Panc1 (cell line): ENCODE data around the gene ROBO4. TPM values are rescaled to one million over a fixed set of nuclear protein-coding genes. Genes with fewer than 3 reads are reported as not detected.

Experiments used
- ATAC-seq: fragments of 200-7000 bp; cut with Tn5 transposase; 2 replicates; pipeline ENCODE4 v1.9.1; 2020; ENCODE audit warnings: mild to moderate bottlenecking, moderate library complexity
- BruUV-seq: library from RNA; stranded (reverse); fragments of 400-500 nt; replicated peaks from 2 replicates; lab custom pipeline; 2021; lab: Mats Ljungman, UMichigan
- CTCF ChIA-PET: fragments of 300-600 bp; sonication (Branson Sonifier 250); formaldehyde crosslinking; loops from one replicate; lab custom pipeline; 2022; ENCODE audit warnings: antibody characterized with exemption; lab: Charles Lee
- POLR2A ChIA-PET: fragments of 300-600 bp; sonication (Branson Sonifier 250); formaldehyde crosslinking; loops from one replicate; lab custom pipeline; 2022; ENCODE audit warnings: antibody characterized with exemption; lab: Charles Lee
- DNase-seq: peaks from one replicate; pipeline ENCODE4 v3.0.0-alpha.2; 2010; ENCODE audit warnings: low read depth, low spot score
- H3K27ac ChIP-seq: 2 replicates; pipeline ENCODE4 v1.5.1; 2011; ENCODE audit warnings: mild to moderate bottlenecking, low read length, inconsistent platforms
- H3K27me3 ChIP-seq: fragments of 200-500 bp; sonication (Bioruptor generic); 2 replicates; pipeline ENCODE4 v1.6.0; 2014; ENCODE audit warnings: low read length, inconsistent platforms; ENCODE audit not compliant: control insufficient read depth, insufficient read depth
- H3K36me3 ChIP-seq: fragments of 200-500 bp; sonication (Bioruptor generic); 2 replicates; pipeline ENCODE4 v1.5.1; 2014; ENCODE audit warnings: inconsistent platforms, mild to moderate bottlenecking, low read length, moderate library complexity; ENCODE audit not compliant: control insufficient read depth, insufficient read depth
- H3K4me1 ChIP-seq: 2 replicates; pipeline ENCODE4 v1.5.1; 2011; ENCODE audit warnings: inconsistent platforms, mild to moderate bottlenecking, low read length, moderate library complexity; ENCODE audit not compliant: control insufficient read depth, insufficient read depth
- H3K4me3 ChIP-seq, 2 experiments: 2 replicates each; pipeline ENCODE4 v1.5.1; 2011 to 2012; ENCODE audit warnings: low read depth in 2 of 2, low read length in 2 of 2, mild to moderate bottlenecking in 2 of 2, inconsistent platforms in 1 of 2, moderate library complexity in 1 of 2
- H3K9me3 ChIP-seq: fragments of 200-500 bp; sonication (Bioruptor generic); 2 replicates; pipeline ENCODE4 v1.5.1; 2014; ENCODE audit warnings: low read depth, mild to moderate bottlenecking, inconsistent platforms, low read length, moderate library complexity; ENCODE audit not compliant: control insufficient read depth, insufficient read depth
- CTCF ChIP-seq: fragments of 450-650 bp; IDR thresholded peaks from 2 replicates; pipeline ENCODE4 v1.5.1; 2017; ENCODE audit warnings: mild to moderate bottlenecking
- POLR2AphosphoS5 ChIP-seq: IDR thresholded peaks from 2 replicates; pipeline ENCODE4 v1.6.1; 2012; ENCODE audit warnings: mild to moderate bottlenecking, low read depth, low read length, moderate library complexity
- REST ChIP-seq, 2 experiments: IDR thresholded peaks; 2 replicates each; pipeline ENCODE4 v1.6.1; 2011 to 2012; ENCODE audit warnings: low read depth in 2 of 2, control low read depth in 1 of 2, low read length in 1 of 2, mild to moderate bottlenecking in 1 of 2, moderate library complexity in 1 of 2; ENCODE audit not compliant: insufficient read depth in 1 of 2
- SIN3A ChIP-seq: IDR thresholded peaks from 2 replicates; pipeline ENCODE4 v1.6.1; 2012; ENCODE audit warnings: low read depth, mild to moderate bottlenecking, low read length, moderate library complexity, borderline replicate concordance; ENCODE audit not compliant: insufficient read depth
- TCF7L2 ChIP-seq: IDR thresholded peaks from 2 replicates; pipeline ENCODE4 v1.6.1; 2011; ENCODE audit warnings: mild to moderate bottlenecking, low read depth, low read length, inconsistent platforms
- in situ Hi-C: cut with HindIII; loops from 2 replicates; pipeline ENCODE4 v1.10.0; 2016; ENCODE audit warnings: low sequenced_read_pairs, low pct_unique_long_range_greater_than_20kb
- intact Hi-C: fragments of 100-400 bp; cut with micrococcal nuclease; formaldehyde crosslinking; loops from one replicate; pipeline ENCODE4 v1.10.0; 2022; ENCODE audit not compliant: unreplicated experiment
- total RNA-seq: library from RNA; stranded (reverse); gene quantifications from one replicate; pipeline ENCODE4 v1.2.1, GENCODE V29; 2021; ENCODE audit not compliant: unreplicated experiment

The ROBO4 gene
- total RNA-seq, 1 experiment from 2014 or later, result 0.26 TPM

- intact Hi-C loops, result no loop called here
- H3K27me3 ChIP-seq, result peaks cover 69% of the 10 kb centered on the region
- CTCF ChIA-PET, result no interaction called here
- in situ Hi-C loops, result no loop called here
- peaks cover 17% of the 10 kb centered on the region for H3K4me1 ChIP-seq
- BruUV-seq, result no TSS peak
- no peaks in the 10 kb centered on the region for H3K9me3 ChIP-seq
- H3K4me3 ChIP-seq, result peak overlapping the region; percentile 16 to 49; a peak in 3 of 4 replicates
- POLR2A ChIA-PET, result no interaction called here
- DNase-seq, result no peak
- peak; percentile 54; the same call in 1 of the 2 replicates for ATAC-seq
- no peak overlapping the region for H3K27ac ChIP-seq
- TF ChIP-seq CTCF (no peak; the same call in 1 of the 2 replicates), REST (IDR thresholded peaks at IDR 0.05; ENCODE audit: insufficient read depth in 1 of 2, low read depth in 2 of 2, low read length in 1 of 2) (0 out of 4 replicates have a peak, but pooled peaks of 1 of the 2 experiments have one; percentile 27)
- no peaks in the 10 kb centered on the region for H3K36me3 ChIP-seq
Measured at GRCh38 chr11:124863137-124863825, 34.4 kb downstream of the ROBO4 start.

GRCh38 chr11:124861670-124862069 is 36.0 kb downstream of the ROBO4 start:
- Histone ChIP-seq H3K4me1 (peaks cover 14% of the 10 kb centered on the region), H3K27ac (no peak overlapping the region), H3K4me3 (no peak overlapping the region), H3K9me3 (no peaks in the 10 kb centered on the region), H3K27me3 (peaks cover 58% of the 10 kb centered on the region), H3K36me3 (no peaks in the 10 kb centered on the region)
- DNase-seq, result no peak
- CTCF ChIA-PET, result no interaction called here
- in situ Hi-C loops, result no loop called here
- intact Hi-C loops, result no loop called here
- no peak for TF ChIP-seq REST (IDR thresholded peaks at IDR 0.05; ENCODE audit: insufficient read depth in 1 of 2, low read depth in 2 of 2, low read length in 1 of 2)
- TF ChIP-seq TCF7L2, result no peak
- no peak for TF ChIP-seq CTCF
- no peak for TF ChIP-seq SIN3A
- TF ChIP-seq POLR2AphosphoS5, result no peak
- no TSS peak for BruUV-seq
- ATAC-seq, result no peak
- POLR2A ChIA-PET, result no interaction called here
